Karpas-422 (cell line): Measurements from ENCODE around the gene EHD1. TPM values are rescaled to one million over a fixed set of nuclear protein-coding genes. Genes with fewer than 3 reads are reported as not detected.

Experiments used
- DNase-seq: peaks from one replicate; pipeline ENCODE4 v3.0.0-alpha.2; 2015
- H2AFZ ChIP-seq: fragments of 200-600 bp; sonication (generic); 2 replicates; pipeline ENCODE4 v1.6.1; 2014; ENCODE audit warnings: antibody characterized with exemption, low read length, mixed read lengths
- H3K27ac ChIP-seq: fragments of 200-600 bp; sonication (generic); 2 replicates; pipeline ENCODE4 v1.5.1; 2014; ENCODE audit warnings: mild to moderate bottlenecking, low read length, moderate library complexity
- H3K27me3 ChIP-seq: fragments of 200-600 bp; sonication (generic); 2 replicates; pipeline ENCODE4 v1.6.1; 2014; ENCODE audit warnings: low read length, mixed read lengths
- H3K36me3 ChIP-seq: fragments of 200-600 bp; sonication (generic); 2 replicates; pipeline ENCODE4 v1.6.1; 2014; ENCODE audit warnings: low read length, mixed read lengths; ENCODE audit not compliant: insufficient read depth
- H3K4me1 ChIP-seq: fragments of 200-600 bp; sonication (generic); 2 replicates; pipeline ENCODE4 v1.6.1; 2014; ENCODE audit warnings: mild to moderate bottlenecking, low read length, mixed read lengths
- H3K4me2 ChIP-seq: fragments of 200-600 bp; sonication (generic); 2 replicates; pipeline ENCODE4 v1.6.1; 2014; ENCODE audit warnings: low read length, low read depth, mild to moderate bottlenecking; ENCODE audit not compliant: poor library complexity, severe bottlenecking
- H3K4me3 ChIP-seq: fragments of 200-600 bp; sonication (generic); 2 replicates; pipeline ENCODE4 v1.5.1; 2014; ENCODE audit warnings: mild to moderate bottlenecking, antibody characterized with exemption, low read length, mixed read lengths
- H3K79me2 ChIP-seq: fragments of 200-600 bp; sonication (generic); 2 replicates; pipeline ENCODE4 v1.6.1; 2014; ENCODE audit warnings: mild to moderate bottlenecking, low read length, mixed read lengths
- H3K9ac ChIP-seq: fragments of 200-600 bp; sonication (generic); 2 replicates; pipeline ENCODE4 v1.6.0; 2014; ENCODE audit warnings: low read length
- H3K9me2 ChIP-seq: fragments of 200-600 bp; sonication (generic), shearing (Covaris generic); replicated peaks from 2 replicates; pipeline ENCODE4 v1.6.0; 2014; ENCODE audit warnings: mild to moderate bottlenecking, low read length, moderate library complexity; ENCODE audit not compliant: insufficient read depth
- H3K9me3 ChIP-seq: fragments of 300-700, 200-600 bp; sonication (generic); 2 replicates; pipeline ENCODE4 v1.6.1; 2014; ENCODE audit warnings: low read length, mixed read lengths
- H4K20me1 ChIP-seq: fragments of 200-600 bp; sonication (generic); 2 replicates; pipeline ENCODE4 v1.6.1; 2014; ENCODE audit warnings: mild to moderate bottlenecking, antibody characterized with exemption, low read length, low read depth; ENCODE audit not compliant: insufficient read depth
- total RNA-seq: library from RNA; depleted of rRNA; stranded (reverse); fragments of >200 nt; shearing (Covaris generic); gene quantifications from 2 replicates; pipeline ENCODE4 v1.2.3, GENCODE V29; 2014; ENCODE audit warnings: low replicate concordance

The EHD1 gene
- total RNA-seq, 1 experiment from 2014 or later: 30.8 TPM

GRCh38 chr11:64903291-64903833, 24.9 kb upstream of the EHD1 start:
- H3K4me3 ChIP-seq: no peak overlapping the region
- DNase-seq: no peak
- H3K4me1 ChIP-seq: no peaks in the 10 kb centered on the region
- H3K9me3 ChIP-seq: no peaks in the 10 kb centered on the region
- H4K20me1 ChIP-seq: no peaks in the 10 kb centered on the region
- H3K27ac ChIP-seq: no peak overlapping the region
- H3K27me3 ChIP-seq: no peaks in the 10 kb centered on the region
- H3K9me2 ChIP-seq: no peaks in the 10 kb centered on the region
- no peak overlapping the region for H3K9ac ChIP-seq
- H3K36me3 ChIP-seq: no peaks in the 10 kb centered on the region
- no peak overlapping the region for H2AFZ ChIP-seq
- H3K4me2 ChIP-seq: no peak overlapping the region
- no peaks in the 10 kb centered on the region for H3K79me2 ChIP-seq

- no peak overlapping the region for H3K4me3 ChIP-seq
- H3K79me2 ChIP-seq: no peaks in the 10 kb centered on the region
- no peaks in the 10 kb centered on the region for H3K36me3 ChIP-seq
- no peaks in the 10 kb centered on the region for H3K4me1 ChIP-seq
- H2AFZ ChIP-seq: no peak overlapping the region
- no peak overlapping the region for H3K27ac ChIP-seq
- H3K9ac ChIP-seq: no peak overlapping the region
- no peaks in the 10 kb centered on the region for H3K9me2 ChIP-seq
- no peak overlapping the region for H3K4me2 ChIP-seq
- no peak for DNase-seq
- no peaks in the 10 kb centered on the region for H3K27me3 ChIP-seq
- H3K9me3 ChIP-seq: no peaks in the 10 kb centered on the region
- H4K20me1 ChIP-seq: no peaks in the 10 kb centered on the region
Measured at GRCh38 chr11:64902102-64902900, 23.9 kb upstream of the EHD1 start.

DNA sequence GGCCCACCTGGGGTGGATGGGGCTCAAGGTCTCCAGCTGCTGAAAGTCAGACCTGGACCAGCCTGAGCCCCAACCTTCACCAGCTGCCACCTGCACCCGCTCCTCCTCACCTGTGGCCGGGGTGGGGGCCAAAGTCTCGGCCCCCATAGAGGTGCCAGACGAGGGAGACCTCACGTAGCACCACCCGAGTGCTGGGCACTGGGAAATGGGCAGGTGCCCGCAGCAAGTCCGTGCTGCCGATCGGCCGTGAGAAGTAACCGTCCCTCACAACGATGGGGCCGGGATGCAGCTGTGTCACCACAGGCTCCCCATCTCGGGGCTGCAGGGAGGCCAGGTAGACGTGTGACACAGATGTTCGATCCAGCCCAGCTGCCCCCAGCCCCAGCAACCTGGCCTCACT, 22.4 kb upstream of the EHD1 start:
- Histone ChIP-seq H3K9me2 (no peaks in the 10 kb centered on the region), H3K36me3 (no peaks in the 10 kb centered on the region), H2AFZ (no peak overlapping the region), H3K4me1 (no peaks in the 10 kb centered on the region), H3K79me2 (no peaks in the 10 kb centered on the region), H3K4me2 (no peak overlapping the region), H3K27ac (no peak overlapping the region), H3K9ac (no peak overlapping the region), H3K9me3 (no peaks in the 10 kb centered on the region), H3K4me3 (no peak overlapping the region), H4K20me1 (no peaks in the 10 kb centered on the region), H3K27me3 (no peaks in the 10 kb centered on the region)
- no peak for DNase-seq

DNA sequence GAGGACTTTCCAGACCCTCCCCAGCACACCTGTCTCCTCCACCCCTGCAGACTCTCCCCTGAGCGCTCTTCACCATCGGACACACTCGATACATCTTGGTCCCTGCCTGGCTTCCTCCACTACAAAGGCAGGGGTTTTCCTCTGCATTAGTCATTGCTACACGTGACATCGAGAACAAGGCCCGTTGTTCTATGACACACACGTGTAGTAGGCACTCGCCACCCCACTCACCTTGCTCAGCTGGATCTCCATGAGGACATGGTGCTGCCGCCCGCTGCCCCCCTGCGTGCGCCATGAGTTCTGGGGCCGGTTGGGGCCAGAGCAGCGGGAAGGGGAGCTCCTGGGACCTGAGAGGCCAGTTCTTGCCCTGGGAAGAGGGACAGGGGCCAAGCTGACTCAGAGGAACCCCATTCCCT, 21.9 kb upstream of the EHD1 start:
- Histone ChIP-seq H3K4me2 (no peak overlapping the region), H3K9me3 (no peaks in the 10 kb centered on the region), H2AFZ (no peak overlapping the region), H4K20me1 (no peaks in the 10 kb centered on the region), H3K9me2 (no peaks in the 10 kb centered on the region), H3K27me3 (no peaks in the 10 kb centered on the region), H3K4me3 (no peak overlapping the region), H3K4me1 (no peaks in the 10 kb centered on the region), H3K36me3 (no peaks in the 10 kb centered on the region), H3K27ac (no peak overlapping the region), H3K9ac (no peak overlapping the region), H3K79me2 (no peaks in the 10 kb centered on the region)
- no peak for DNase-seq

DNA sequence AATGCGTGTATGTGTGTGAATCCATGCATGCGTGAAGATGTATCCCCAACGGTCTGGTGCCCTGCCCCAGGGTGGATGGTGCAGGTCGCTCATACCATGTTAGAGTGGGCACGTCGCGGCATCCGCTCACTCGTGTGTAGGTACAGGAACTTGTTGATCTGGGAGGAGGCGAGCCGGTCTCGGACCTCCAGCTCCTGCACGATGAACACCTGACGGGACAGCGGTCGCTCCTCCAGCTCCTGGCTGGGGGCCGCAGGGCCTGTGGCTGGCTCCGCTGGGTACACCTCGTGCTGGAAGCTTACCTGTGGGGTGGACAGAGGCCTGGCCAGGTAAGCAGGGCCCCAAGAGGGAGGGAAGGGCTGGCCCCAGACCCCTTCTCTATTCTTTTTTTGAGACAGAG, 20.1 kb upstream of the EHD1 start:
- Histone ChIP-seq H3K36me3 (no peaks in the 10 kb centered on the region), H3K27ac (no peak overlapping the region), H3K27me3 (no peaks in the 10 kb centered on the region), H3K9ac (no peak overlapping the region), H4K20me1 (no peaks in the 10 kb centered on the region), H2AFZ (no peak overlapping the region), H3K9me2 (no peaks in the 10 kb centered on the region), H3K4me1 (peaks cover 4% of the 10 kb centered on the region; the same call in 1 of the 2 replicates), H3K4me3 (no peak overlapping the region), H3K9me3 (no peaks in the 10 kb centered on the region), H3K79me2 (no peaks in the 10 kb centered on the region), H3K4me2 (no peak overlapping the region)
- DNase-seq: no peak

- Histone ChIP-seq H3K9me3 (no peaks in the 10 kb centered on the region), H3K79me2 (no peaks in the 10 kb centered on the region), H3K27me3 (no peaks in the 10 kb centered on the region), H4K20me1 (no peaks in the 10 kb centered on the region), H3K4me2 (no peak overlapping the region), H3K36me3 (no peaks in the 10 kb centered on the region), H3K4me3 (no peak overlapping the region), H3K27ac (no peak overlapping the region), H2AFZ (no peak overlapping the region), H3K9me2 (no peaks in the 10 kb centered on the region), H3K4me1 (peaks cover 4% of the 10 kb centered on the region; the same call in 1 of the 2 replicates), H3K9ac (no peak overlapping the region)
- DNase-seq: no peak
Measured at GRCh38 chr11:64898076-64898445, 19.6 kb upstream of the EHD1 start.

DNA sequence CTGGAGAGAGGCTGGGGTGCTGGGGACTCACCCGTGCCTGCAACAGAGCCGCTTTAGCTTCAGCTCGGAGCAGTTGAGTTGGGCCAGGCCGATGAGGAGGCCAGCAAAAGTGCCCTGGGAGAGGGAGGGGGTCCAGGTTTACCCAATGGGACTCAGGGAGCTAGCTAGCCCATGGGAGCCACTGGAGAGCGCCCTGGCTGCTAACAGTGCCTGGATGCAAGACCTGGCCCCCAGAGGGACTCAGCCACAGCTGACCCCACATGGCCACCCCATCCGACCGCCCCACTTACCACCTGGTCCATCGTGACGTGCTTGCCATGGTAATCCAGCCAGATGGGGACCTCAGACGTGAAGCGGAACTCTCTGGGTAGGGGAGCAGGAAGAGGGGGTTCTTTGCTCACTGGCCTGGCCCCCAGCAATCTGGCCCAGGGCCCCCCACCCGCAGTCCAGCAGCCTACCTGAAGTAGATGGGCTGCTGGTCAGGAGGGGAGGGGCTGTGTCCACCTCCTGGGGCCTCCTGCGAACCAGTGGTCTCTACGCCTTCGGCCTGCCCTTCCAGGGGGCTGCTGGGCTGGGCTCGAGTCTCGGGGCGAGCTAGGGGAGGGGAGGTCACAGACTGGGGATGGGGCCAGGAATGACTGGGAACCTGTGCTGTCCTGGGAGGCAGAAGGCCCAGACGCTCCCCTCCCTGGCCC, 19.1 kb upstream of the EHD1 start:
- no peak for DNase-seq
- Histone ChIP-seq H3K9me3 (no peaks in the 10 kb centered on the region), H3K4me2 (no peak overlapping the region), H4K20me1 (no peaks in the 10 kb centered on the region), H2AFZ (no peak overlapping the region), H3K27me3 (no peaks in the 10 kb centered on the region), H3K9me2 (no peaks in the 10 kb centered on the region), H3K4me3 (no peak overlapping the region), H3K27ac (no peak overlapping the region), H3K9ac (no peak overlapping the region), H3K36me3 (no peaks in the 10 kb centered on the region), H3K4me1 (peaks cover 4% of the 10 kb centered on the region; the same call in 1 of the 2 replicates), H3K79me2 (no peaks in the 10 kb centered on the region)

DNA sequence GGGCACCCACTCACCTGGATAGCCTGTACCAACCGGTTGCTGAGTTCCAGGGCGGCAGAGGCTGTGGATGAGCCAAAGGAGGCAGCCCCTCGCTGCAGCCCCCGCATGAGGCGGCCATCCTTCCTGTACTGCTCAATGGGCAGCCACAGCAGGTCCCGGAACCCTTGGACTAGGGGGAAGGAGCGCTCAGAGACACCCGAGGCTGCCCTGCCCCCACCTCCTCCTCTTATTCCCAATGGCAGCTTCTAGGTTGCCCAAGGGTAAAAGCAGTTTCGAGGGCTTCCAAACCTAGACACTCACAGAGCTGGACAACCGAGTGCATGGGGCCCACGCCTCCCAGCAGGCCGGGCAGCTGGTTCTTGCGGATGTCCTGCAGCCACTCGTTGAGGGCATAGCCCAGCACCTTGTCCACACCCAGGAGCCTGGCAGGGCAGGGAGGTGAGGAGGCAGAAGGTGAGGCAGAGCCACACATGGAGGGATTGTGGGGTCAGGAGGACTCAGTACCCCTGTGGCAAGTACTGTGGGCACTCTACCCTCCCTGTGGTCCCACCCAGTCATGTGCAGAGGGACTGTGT, 18.1 kb upstream of the EHD1 start:
- H3K9ac ChIP-seq: no peak overlapping the region
- H3K4me1 ChIP-seq: peaks cover 4% of the 10 kb centered on the region; the same call in 1 of the 2 replicates
- no peaks in the 10 kb centered on the region for H3K79me2 ChIP-seq
- no peaks in the 10 kb centered on the region for H3K27me3 ChIP-seq
- H2AFZ ChIP-seq: no peak overlapping the region
- no peaks in the 10 kb centered on the region for H3K36me3 ChIP-seq
- H3K4me2 ChIP-seq: no peak overlapping the region
- H4K20me1 ChIP-seq: no peaks in the 10 kb centered on the region
- H3K27ac ChIP-seq: no peak overlapping the region
- no peak overlapping the region for H3K4me3 ChIP-seq
- DNase-seq: no peak
- no peaks in the 10 kb centered on the region for H3K9me3 ChIP-seq
- no peaks in the 10 kb centered on the region for H3K9me2 ChIP-seq
